HG03558 (cell line): Measurements from ENCODE around the gene XYLT2.
A peak's percentile ranks its signal among the peaks of the same experiment; 100 is the strongest.
"Not testable (repeated sequence)": the region's sequence is repeated elsewhere in the genome, so short reads cannot be mapped to it uniquely, and the experiment has no call there.

Source experiments
- ATAC-seq: cut with Tn5 transposase; IDR thresholded peaks from one replicate; pipeline ENCODE4 v1.9.1; 2021; ENCODE audit warnings: moderate number of reproducible peaks; ENCODE audit not compliant: unreplicated experiment; ENCODE audit errors: extremely low read depth

XYLT2 gene

DNA sequence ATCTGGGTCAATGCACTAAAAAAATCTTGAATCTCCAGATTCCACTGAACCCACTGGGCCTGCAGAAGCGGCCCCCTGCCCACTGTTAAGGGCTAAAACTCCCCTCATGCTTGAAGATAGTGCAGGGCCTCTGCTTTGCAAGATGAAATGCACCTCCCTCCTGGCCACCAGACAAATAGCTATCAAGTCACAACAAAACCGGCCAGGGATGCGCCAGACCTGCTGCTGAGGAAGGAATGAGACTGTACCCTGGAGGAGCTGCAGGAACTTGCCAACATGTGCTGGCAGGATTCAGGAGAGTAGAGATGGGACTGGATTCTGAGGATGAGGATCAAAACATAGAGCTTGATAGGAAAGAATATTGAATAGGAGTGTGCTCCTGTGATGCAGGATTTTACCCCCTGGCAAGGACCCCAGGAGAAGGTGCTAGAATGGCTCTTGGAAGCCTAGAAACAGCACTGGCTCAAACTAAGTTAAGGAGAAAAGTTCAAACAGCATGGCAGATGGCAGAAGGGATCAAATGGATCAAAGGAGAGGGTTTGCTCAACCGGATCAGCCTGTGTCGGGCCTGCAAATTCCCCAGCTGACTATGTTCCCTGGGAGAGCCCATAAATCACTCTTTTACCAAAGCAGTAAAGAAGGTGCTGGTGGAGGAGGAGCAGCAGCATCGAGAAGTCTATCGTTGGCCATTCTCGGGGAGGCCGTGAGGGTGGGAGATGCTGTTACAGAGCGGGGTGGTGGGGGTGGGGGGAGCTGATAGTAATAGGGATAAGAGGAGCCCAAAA is 27.2 kb upstream of the XYLT2 start:
- ATAC-seq, result no peak

DNA sequence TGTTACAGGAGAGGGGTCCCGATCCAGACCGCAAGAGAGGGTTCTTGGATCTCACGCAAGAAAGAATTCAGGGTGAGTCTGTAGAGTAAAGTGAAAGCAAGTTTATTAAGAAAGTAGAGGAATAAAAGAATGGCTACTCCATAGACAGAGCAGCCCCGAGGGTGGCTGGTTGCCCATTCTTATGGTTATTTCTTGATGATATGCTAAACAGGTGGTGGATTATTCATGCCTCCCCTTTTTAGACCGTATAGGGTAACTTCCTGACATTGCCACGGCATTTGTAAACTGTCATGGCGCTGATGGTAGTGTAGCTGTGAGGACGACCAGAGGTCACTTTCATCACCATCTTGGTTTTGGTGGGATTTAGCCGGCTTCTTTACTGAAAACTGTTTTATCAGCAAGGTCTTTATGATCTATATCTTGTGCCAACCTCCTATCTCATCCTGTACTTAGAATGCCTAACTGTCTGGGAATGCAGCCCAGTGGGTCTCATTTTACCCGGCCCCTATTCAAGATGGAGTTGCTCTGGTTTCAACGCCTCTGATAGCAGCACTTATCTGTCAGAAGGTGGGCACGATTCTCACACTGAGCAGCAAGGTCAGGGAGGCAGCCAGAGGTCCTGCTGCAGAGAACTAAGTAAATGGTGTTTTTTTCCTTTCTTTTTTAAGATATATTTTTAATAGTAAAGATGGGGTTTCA is 26.5 kb upstream of the XYLT2 start:
- ATAC-seq, result no peak

DNA sequence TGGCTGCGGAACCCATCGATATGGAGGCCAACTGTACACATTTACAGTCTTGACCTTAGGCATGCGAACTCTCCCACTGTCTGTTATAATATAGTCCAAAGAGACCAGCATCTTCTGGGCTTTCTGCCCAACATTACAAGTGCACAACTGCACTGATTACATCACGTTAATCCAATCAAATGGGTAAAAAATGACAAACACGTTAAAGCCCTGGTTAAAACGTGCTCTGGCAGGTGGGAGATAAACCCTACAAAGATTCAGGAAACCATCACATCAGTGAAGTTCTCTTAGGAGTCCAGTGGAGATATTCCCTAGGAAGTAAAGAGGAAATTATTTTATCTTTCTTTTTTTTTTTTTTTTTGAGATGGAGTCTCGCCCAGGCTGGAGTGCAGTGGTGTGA is 23.7 kb upstream of the XYLT2 start:
- no peak for ATAC-seq

DNA sequence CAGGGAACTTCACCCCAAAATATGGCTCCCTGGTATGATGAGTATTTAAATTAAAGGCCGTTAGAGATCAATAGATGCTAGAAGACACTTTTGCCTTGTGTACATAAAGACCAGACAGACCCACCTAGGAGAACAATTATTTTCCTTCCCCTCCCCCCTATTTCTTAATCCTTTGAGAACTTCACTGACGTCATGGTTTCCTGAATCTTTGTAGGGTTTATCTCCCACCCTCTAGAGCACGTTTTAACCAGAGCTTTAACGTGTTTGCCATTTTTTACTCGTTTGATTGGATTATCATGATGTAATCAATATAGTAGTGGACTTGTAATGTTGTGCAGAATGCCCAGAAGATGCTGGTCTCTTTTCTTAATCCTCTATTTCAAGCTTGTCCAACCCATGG is 22.9 kb upstream of the XYLT2 start:
- ATAC-seq, result no peak

DNA sequence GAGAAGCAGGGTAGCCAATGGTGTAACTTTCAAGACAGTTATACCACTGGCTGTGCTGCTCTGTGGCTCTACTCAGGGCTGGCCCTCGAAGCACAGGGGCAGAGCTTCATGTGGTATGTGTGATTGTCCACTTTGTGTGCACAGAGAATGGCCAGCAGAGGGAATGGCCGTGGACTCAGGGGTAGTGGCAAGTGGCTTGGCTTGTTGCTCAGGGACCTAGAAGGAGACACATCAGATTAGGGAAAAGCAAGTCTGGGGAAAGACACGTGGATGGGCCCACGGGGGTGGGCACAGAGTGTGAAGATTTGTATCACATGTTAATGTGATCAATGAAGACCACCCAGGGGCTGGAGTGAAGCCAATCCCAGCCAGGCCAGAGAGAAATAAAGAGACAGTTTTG is 20.0 kb upstream of the XYLT2 start:
- ATAC-seq, result no peak

DNA sequence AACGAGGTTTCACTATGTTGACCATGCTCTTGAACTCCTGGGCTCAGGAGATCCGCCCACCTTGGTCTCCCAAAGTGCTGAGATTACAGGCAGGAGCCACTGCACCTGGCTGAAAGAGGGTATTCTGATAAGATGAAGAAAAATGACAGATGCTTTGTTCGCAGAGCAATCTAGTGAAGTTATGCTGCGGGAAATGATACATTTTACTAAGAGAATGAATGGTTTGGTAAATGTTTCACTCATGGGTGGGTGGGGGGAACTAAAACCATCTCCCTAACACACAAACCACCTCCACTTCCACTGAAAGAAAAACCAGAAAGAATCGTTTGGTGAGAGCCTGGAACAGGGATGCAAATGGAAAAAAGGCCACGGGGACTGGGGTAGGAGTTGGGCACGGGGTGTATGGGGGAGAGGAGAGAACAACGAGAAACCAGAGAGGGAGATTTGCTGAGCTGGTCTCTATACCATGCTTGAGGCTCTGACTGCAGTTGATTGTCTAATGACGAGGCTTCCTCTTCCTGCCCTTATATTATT is 19.0 kb upstream of the XYLT2 start:
- ATAC-seq, result no peak

DNA sequence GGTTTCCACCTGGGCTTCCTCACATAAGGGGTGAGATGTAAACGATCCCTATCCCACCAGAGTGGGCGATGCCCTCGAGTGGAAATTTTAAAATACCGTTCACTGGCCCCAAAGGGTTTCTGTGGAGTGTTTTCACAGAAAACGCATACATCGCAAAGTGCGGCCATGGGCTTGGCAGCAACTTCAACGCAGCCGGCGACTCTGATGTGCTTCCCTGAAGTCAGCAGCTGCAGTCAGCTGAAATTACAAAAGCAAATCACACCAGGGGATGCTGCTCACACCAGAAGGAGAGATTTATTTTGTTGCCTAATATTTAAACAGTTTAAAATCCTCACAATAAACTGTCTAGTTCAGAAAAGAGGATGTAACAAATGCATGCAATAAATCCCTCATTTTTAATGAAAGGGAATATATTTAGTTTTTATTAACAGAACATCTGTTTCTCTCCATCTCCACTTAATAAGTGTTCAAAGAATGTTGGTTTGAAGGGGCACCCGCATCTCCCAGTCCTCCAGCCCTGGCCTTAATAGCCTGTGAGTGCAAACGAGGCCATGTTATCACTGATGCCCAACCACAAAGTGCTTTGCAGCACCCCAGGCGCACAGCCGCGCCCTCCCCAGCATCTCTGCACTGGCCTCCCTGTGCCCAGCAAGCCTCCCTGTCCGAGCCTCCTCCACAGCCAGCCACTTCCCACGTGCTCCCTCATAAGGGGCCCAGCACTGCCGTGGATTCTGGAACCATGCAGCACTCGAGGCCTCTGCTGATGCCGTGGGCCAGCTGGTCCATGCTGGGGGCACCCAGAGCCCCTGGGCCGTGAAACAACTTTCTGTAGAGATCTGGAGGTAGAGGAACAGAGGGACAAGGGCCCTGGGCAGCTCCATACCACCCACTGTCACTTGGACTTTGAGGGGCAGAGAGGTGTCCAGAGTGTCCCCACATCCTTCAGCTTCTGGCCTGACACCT is 17.3 kb upstream of the XYLT2 start:
- ATAC-seq, result no peak

DNA sequence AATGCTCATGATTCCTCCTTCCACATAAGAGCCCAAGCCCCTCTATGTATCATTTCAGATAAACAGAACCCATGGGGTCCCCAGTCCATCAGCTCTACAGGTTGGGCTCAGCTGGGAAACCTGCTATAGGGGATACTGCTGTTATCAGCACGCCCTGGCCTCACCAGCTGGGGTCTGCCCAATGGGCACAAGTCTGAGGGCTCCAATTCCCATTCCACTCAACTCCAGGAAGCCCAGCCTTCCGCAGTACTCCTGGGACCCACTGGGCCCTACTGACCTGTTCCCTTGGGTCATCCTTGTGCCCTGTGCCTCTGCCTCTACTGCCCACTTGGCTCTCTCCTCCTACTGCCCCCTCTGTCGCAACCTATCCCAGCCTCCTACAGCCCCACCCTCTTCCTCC is 16.2 kb upstream of the XYLT2 start:
- ATAC-seq, result no peak

DNA sequence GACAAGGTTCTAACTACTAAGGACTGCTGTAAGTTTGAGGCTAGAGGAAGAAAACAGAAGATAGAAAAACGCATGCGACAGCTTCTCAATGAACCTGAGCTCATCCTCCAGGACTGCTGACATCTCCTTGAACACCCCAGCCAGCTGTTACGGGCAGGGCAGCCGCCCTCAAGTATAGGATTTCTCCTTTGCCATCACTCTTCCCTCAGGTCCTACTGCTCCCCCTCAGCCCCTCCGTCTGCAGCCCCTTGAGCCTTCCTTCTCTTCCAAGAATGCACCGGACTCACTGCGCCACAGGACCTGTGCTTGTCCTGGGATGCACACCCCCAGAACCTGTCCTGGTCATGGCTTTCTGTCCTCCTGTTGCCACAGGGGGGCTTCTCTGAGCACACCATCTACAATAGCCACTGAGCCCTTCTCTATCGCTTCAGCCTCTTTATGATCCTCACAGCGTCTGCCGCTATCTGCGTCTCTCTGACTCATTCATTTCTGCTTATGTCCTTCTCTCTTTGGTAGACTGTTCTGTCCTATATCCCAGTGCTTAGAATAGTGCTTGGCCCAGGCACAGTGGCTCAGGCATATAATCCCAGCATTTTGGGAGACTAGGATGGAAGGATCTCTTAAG is 15.7 kb upstream of the XYLT2 start:
- no peak for ATAC-seq

DNA sequence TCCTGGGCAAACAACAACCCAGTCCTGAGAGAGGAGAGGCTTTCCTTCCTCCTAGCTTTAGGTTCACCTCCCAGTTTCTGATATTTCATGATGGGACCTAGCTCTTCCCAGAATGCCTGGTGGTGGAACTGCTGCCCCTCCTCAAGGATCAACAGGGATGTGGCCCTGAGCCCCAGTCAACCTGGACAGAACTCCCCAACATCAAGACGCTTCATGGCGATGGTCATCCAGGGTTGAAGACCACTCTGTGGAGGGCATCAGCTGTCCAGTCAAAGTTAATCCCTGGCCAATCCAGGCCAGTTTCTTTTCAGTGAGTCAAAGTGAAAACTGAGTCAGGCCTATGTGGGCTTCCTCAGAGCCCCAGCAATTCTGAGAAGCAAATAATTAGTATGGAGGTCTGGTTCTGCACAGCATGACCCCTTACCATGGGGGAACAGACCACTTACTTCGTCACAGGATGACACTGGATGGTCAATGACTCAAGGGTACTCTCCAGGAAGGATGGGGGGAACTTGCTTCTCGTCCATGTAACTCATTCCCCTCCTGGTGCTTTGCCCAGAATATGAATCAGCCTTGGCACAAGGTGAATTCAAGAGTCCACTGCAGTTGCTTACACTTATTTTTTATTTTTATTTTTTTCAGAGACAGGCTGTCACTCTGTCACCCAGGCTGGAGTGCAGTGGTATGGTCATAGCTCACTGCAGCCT is 14.7 kb upstream of the XYLT2 start:
- no peak for ATAC-seq

DNA sequence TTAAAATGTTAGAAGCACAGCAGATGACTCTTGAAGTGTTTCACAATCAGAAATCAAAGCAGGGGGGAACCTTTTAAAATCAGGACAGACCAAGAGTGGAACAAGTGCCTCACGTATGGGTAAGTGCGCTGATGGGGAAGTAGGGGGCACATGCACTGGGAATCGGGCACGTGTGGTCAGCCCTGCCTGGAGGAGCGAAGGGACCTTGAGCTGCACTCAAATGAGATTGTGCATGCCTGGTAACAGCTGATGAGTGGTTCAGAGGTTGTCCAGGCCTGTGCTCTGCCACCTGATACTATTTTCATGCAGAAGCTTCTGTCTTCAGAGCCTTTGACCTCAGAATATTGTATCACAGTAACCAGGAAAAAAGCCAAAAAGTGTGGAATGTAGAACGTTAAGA is 13.7 kb upstream of the XYLT2 start:
- ATAC-seq, result no peak

DNA sequence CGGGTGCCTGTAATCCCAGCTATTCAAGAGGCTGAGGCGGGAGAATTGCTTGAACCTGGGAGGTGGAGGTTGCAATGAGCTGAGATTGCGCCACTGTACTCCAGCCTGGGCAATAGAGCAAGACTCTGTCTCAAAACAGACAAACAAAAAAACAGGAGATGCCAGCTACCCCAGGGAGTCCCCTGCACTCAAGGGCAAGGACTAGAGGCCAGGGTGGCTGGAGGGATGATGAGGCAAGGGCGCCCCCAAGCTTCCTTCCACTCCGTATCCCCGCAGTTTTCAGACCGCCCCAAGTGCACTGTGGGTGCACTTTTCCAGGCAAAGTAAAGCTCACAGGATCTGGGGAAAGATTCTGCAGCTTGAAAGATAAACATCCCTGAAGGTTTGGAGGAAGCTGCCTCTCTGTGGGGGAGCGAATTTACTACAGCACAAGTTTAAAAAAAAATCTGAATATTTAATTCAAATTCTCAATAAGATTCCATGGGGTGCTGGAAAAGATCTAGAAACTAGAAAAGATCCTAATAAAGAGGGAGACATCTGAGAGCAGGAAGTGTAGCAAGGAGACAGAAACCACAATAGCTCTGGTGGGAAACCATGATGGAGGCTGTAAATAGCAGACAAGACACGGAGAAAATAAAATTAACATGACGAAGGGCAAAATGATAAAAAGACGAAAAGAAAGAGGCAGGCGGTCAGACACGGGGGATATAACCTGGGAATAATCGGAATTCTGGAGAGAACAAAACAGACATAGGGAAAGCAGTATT is 12.5 kb upstream of the XYLT2 start:
- not testable (repeated sequence) for ATAC-seq

DNA sequence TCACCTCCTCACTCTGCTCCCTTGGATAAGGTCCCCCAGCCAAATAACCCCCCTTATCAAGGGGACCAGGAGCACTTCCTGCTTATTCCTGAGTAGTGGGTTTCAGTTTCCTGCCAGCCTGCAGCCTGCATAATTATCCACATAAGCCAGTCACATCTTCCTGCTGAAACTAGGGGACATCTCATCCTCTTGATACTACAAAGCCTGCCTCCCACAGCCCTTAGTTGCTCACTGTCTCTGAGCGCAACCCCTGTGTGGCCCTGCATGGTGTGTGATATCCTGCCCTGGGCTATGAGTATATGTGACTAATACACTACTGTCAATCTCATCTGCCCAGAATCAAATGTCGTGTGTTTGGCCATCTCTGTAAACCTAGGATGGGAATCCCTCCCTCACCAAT is 8.0 kb upstream of the XYLT2 start:
- no peak for ATAC-seq

DNA sequence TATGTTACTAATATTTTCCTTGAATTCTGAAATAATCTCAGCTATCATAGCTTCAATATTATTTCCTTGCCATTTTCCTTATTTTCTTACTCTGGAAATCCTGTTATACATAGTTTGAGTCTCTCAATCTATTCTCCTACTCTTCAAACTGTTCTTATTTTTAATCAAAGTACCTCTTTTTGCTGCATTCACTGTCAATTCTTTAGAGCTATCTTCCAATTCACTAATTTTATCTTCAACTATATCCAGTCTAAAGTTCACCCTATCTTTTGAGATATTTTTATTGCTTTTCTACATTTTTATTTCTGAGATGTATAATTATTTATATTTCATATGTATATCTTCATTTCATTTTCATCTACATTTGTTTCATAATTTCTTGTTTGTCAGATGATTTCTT is 7.3 kb upstream of the XYLT2 start:
- ATAC-seq, result no peak

DNA sequence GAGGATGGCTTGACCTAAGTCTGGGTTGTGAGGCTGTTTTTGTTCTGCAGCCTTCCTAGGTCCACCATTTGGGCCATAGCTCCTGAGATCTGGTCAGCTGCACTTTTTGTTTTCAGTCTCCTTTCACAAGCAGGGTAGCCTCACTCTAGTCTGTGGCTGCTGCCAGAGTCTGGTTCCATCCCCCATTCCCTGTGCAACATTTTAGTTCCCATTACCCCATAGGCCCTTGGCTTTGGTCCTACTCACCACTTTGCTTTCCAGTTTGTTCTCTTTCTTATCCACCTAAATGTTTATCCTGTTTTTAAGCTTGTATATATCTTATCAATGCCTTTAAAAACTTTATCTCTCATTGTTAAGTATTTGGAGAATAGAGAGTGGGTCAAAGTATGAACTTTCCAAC is 6.5 kb upstream of the XYLT2 start:
- ATAC-seq, result no peak

DNA sequence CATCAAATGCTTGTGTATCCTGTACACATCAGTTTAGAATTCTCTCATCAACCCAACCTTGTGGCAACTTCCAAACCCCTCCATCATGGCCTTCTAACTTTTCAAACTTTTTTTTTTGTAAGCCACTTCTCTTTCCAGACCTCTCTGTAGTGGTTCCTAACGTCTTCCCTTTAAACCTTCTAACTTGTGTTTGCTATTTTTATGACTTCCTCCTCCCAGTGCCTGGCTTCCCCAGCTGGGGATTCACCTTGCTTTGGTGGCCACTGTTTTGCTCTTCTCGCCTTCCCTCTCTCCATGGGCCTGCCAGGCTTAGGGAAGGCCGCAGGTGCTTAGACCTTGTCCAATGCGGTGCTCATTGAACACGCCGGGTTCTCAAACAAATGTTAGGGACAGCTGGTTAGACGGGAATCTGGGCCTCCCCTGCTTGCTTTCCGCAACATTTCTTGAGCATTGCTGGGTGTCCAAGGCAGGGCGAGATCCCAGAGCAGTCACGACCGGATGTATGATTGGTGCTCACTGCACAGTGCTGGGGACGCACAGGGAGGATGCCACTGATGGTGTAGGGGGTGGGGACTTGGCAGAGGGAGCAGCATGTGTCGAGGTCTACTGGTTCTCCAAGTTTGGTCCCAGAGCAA is 1.1 kb upstream of the XYLT2 start:
- ATAC-seq, result no peak

DNA sequence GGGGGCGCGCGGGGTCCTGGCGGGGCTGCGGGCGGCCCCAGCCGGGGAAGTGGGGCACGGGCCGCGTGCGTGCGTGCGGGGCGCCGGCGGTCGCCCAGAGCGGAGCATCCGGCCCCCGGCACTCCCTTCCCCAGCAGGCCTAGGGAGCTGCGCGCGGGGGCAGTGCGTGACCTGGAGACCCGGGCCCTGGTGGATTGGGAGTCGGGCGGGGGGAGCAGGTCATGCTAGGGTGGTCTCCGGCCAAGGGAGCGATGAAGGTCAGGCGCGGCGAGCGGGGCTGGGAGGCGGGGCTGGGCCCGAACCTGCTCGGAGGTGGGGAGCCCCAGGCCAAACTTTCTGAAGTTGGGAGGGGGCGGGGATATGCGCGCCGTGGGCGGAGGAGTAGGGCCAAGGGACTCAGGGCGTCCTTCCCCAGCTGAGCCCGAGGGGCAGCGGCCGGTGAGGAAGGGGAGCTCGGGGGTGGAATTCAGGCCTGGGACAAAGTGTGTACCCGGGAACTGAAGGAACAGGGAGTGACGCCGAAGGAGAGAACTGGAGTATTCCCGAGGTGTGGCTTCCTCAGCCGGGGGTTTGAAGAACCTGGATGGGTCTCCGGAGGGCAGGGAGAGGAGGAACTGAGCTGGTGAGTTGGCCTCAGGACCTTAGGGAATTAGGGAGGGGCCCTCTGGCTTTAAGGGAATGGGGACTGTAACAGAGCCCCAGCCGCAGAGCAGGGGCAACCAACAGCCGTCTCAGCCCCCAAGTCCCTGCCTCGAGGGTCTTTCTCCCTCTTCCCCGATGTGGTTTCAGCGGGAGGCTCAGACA is 589 bp downstream of the XYLT2 start:
- peak; percentile 17 for ATAC-seq
